HEK293 (cell line): Measurements from ENCODE around the gene CCDC152.
A peak's percentile ranks its signal among the peaks of the same experiment; 100 is the strongest.

Experiments used
- CTCF ChIA-PET: fragments of 350-600 bp; formaldehyde crosslinking; extraction: SDS; loops from one replicate; lab custom pipeline; 2021; ENCODE audit warnings: antibody characterized with exemption; lab: Yijun Ruan, JAX
- POLR2A ChIA-PET: fragments of 300-600 bp; formaldehyde crosslinking; extraction: SDS; loops from one replicate; lab custom pipeline; 2020; ENCODE audit warnings: antibody characterized with exemption, inconsistent platforms; lab: Yijun Ruan, JAX
- H3K27ac ChIP-seq: fragments of 200-500 bp; sonication (Bioruptor generic); 2 replicates; pipeline ENCODE4 v1.5.1; 2014; ENCODE audit warnings: low read depth, low read length, control low read depth, inconsistent platforms; ENCODE audit errors: extremely low read depth
- H3K36me3 ChIP-seq, 2 experiments: fragments of 200-500 bp in 1 of 2; sonication (Bioruptor generic) in 1 of 2; 1 replicate in 1 of 2; 2 replicates in 1 of 2; pipeline ENCODE4 v1.5.1; 2014 to 2017; ENCODE audit warnings: inconsistent platforms in 2 of 2, low read length in 2 of 2; ENCODE audit not compliant: control insufficient read depth in 2 of 2, insufficient read depth in 1 of 2
- H3K4me1 ChIP-seq: fragments of 200-500 bp; sonication (Bioruptor generic); 2 replicates; pipeline ENCODE4 v1.5.1; 2014; ENCODE audit warnings: mild to moderate bottlenecking, low read length, inconsistent platforms; ENCODE audit not compliant: control insufficient read depth, insufficient read depth
- H3K4me3 ChIP-seq: 2 replicates; pipeline ENCODE4 v1.5.1; 2011; ENCODE audit warnings: low read depth, mild to moderate bottlenecking, control low read depth, low read length, moderate library complexity
- H3K9me3 ChIP-seq: fragments of 200-500 bp; sonication (Bioruptor generic); 2 replicates; pipeline ENCODE4 v1.5.1; 2014; ENCODE audit warnings: low read depth, low read length, inconsistent platforms; ENCODE audit not compliant: control insufficient read depth, insufficient read depth
- EGR2 ChIP-seq: fragments of 450-650 bp; formaldehyde crosslinking; IDR thresholded peaks from 2 replicates; pipeline ENCODE4 v1.5.1; 2016; ENCODE audit warnings: low read depth, missing biosample characterization, missing genetic modification characterization
- KLF1 ChIP-seq: fragments of 450-650 bp; formaldehyde crosslinking; IDR thresholded peaks from 2 replicates; pipeline ENCODE4 v1.5.1; 2016; ENCODE audit warnings: missing biosample characterization, missing genetic modification characterization
- KLF10 ChIP-seq: fragments of 450-650 bp; IDR thresholded peaks from 2 replicates; pipeline ENCODE4 v1.5.1; 2018; ENCODE audit warnings: missing biosample characterization, mild to moderate bottlenecking, missing genetic modification characterization
- MEIS1 ChIP-seq: sonication (generic); formaldehyde crosslinking; IDR thresholded peaks from 2 replicates; pipeline ENCODE4 v1.8.1; 2022; ENCODE audit warnings: missing genetic modification reagents, mild to moderate bottlenecking, borderline replicate concordance
- SCRT1 ChIP-seq: fragments of 450-650 bp; formaldehyde crosslinking; IDR thresholded peaks from 2 replicates; pipeline ENCODE4 v1.5.1; 2016; ENCODE audit warnings: missing biosample characterization, missing genetic modification characterization, borderline replicate concordance
- TCF7L2 ChIP-seq: IDR thresholded peaks from 2 replicates; pipeline ENCODE4 v1.6.1; 2011; ENCODE audit warnings: low read depth, mild to moderate bottlenecking, inconsistent platforms, low read length, moderate library complexity, borderline replicate concordance
- ZBTB20 ChIP-seq: fragments of 450-650 bp; formaldehyde crosslinking; IDR thresholded peaks from 2 replicates; pipeline ENCODE4 v1.5.1; 2016; ENCODE audit warnings: missing biosample characterization, missing genetic modification characterization
- ZEB2 ChIP-seq: fragments of 450-650 bp; formaldehyde crosslinking; IDR thresholded peaks from 2 replicates; pipeline ENCODE4 v1.5.1; 2016; ENCODE audit warnings: missing biosample characterization, missing genetic modification characterization
- ZFHX2 ChIP-seq: fragments of 450-650 bp; formaldehyde crosslinking; conservative IDR thresholded peaks from 2 replicates; pipeline ENCODE4 v1.5.1; 2016; ENCODE audit warnings: missing biosample characterization, missing genetic modification characterization
- ZNF174 ChIP-seq: fragments of 450-650 bp; formaldehyde crosslinking; IDR thresholded peaks from 2 replicates; pipeline ENCODE4 v1.5.0; 2017; ENCODE audit warnings: missing biosample characterization, mild to moderate bottlenecking, missing genetic modification characterization
- ZNF175 ChIP-seq: fragments of 450-650 bp; formaldehyde crosslinking; IDR thresholded peaks from 2 replicates; pipeline ENCODE4 v1.5.1; 2016; ENCODE audit warnings: missing biosample characterization, missing genetic modification characterization
- ZNF24 ChIP-seq: fragments of 450-650 bp; formaldehyde crosslinking; IDR thresholded peaks from 2 replicates; pipeline ENCODE4 v1.5.1; 2016; ENCODE audit warnings: missing biosample characterization, missing genetic modification characterization
- ZNF48 ChIP-seq: fragments of 450-650 bp; formaldehyde crosslinking; IDR thresholded peaks from 2 replicates; pipeline ENCODE4 v1.5.1; 2016; ENCODE audit warnings: missing biosample characterization, missing genetic modification characterization
- ZNF544 ChIP-seq: fragments of 450-650 bp; formaldehyde crosslinking; IDR thresholded peaks from 2 replicates; pipeline ENCODE4 v1.5.0; 2017; ENCODE audit warnings: missing biosample characterization, missing genetic modification characterization
- ZNF560 ChIP-seq: fragments of 450-650 bp; formaldehyde crosslinking; IDR thresholded peaks from 2 replicates; pipeline ENCODE4 v1.5.1; 2017; ENCODE audit warnings: missing biosample characterization, missing genetic modification characterization, borderline replicate concordance
- ZNF621 ChIP-seq: fragments of 450-650 bp; formaldehyde crosslinking; IDR thresholded peaks from 2 replicates; pipeline ENCODE4 v1.5.1; 2017; ENCODE audit warnings: missing biosample characterization, missing genetic modification characterization
- ZNF623 ChIP-seq: fragments of 450-650 bp; formaldehyde crosslinking; IDR thresholded peaks from 2 replicates; pipeline ENCODE4 v1.5.1; 2016; ENCODE audit warnings: missing biosample characterization, missing genetic modification characterization
- ZNF629 ChIP-seq: fragments of 450-650 bp; formaldehyde crosslinking; IDR thresholded peaks from 2 replicates; pipeline ENCODE4 v1.5.1; 2017; ENCODE audit warnings: missing biosample characterization, missing genetic modification characterization
- ZNF670 ChIP-seq: fragments of 450-650 bp; formaldehyde crosslinking; IDR thresholded peaks from 2 replicates; pipeline ENCODE4 v1.5.1; 2016; ENCODE audit warnings: missing biosample characterization, missing genetic modification characterization, low read depth
- ZNF785 ChIP-seq: fragments of 450-650 bp; formaldehyde crosslinking; IDR thresholded peaks from 2 replicates; pipeline ENCODE4 v1.5.1; 2016; ENCODE audit warnings: missing biosample characterization, missing genetic modification characterization
- ZSCAN4 ChIP-seq: fragments of 450-650 bp; formaldehyde crosslinking; IDR thresholded peaks from 2 replicates; pipeline ENCODE4 v1.5.1; 2017; ENCODE audit warnings: missing biosample characterization, missing genetic modification characterization
- TF ChIP-seq, protein P1 (sequence below): fragments of 450-650 bp; formaldehyde crosslinking; IDR thresholded peaks from 2 replicates; pipeline ENCODE4 v1.5.1; 2016; ENCODE audit warnings: missing biosample characterization, missing genetic modification characterization
- TF ChIP-seq, protein P2 (sequence below): fragments of 450-650 bp; formaldehyde crosslinking; IDR thresholded peaks from 2 replicates; pipeline ENCODE4 v1.5.1; 2016; ENCODE audit warnings: missing biosample characterization, missing genetic modification characterization

The CCDC152 gene

GRCh38 chr5:42801516-42802166, 45.0 kb downstream of the CCDC152 start:
- CTCF ChIA-PET, result interaction anchor here (0.5 to 2.2 kb wide), 6 partner anchors 14 to 88 kb away, joined by 3 to 8 read pairs (median 4); no protein-coding TSS in a partner anchor
- POLR2A ChIA-PET, result no interaction called here

GRCh38 chr5:42804717-42805339, 48.2 kb downstream of the CCDC152 start:
- no peak overlapping the region for H3K27ac ChIP-seq
- POLR2A ChIA-PET, result no interaction called here
- no peak for TF ChIP-seq ZNF174 (tag by site-specific recombination)
- TF ChIP-seq ZNF560, result no peak
- no peak for TF ChIP-seq KLF1 (tag by site-specific recombination)
- no peak for TF ChIP-seq ZNF24 (tag by site-specific recombination)
- TF ChIP-seq MEIS1 (CRISPR knock-in tag), result no peak
- CTCF ChIA-PET, result no interaction called here
- no peaks in the 10 kb centered on the region for H3K4me1 ChIP-seq
- H3K4me3 ChIP-seq, result no peak overlapping the region
- H3K36me3 ChIP-seq, result peaks cover 66 to 71% of the 10 kb centered on the region in 2 experiments
- no peaks in the 10 kb centered on the region for H3K9me3 ChIP-seq

More at GRCh38 chr5:42801516-42802166, 45.0 kb downstream of the CCDC152 start:
- no peak overlapping the region for H3K27ac ChIP-seq
- no peaks in the 10 kb centered on the region for H3K9me3 ChIP-seq
- TF ChIP-seq, protein P1, sequence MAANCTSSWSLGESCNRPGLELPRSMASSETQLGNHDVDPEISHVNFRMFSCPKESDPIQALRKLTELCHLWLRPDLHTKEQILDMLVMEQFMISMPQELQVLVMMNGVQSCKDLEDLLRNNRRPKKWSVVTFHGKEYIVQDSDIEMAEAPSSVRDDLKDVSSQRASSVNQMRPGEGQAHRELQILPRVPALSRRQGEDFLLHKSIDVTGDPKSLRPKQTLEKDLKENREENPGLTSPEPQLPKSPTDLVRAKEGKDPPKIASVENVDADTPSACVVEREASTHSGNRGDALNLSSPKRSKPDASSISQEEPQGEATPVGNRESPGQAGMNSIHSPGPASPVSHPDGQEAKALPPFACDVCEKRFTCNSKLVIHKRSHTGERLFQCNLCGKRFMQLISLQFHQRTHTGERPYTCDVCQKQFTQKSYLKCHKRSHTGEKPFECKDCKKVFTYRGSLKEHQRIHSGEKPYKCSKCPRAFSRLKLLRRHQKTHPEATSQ (tag by site-specific recombination), result no peak
- no peak for TF ChIP-seq ZSCAN4
- no peak for TF ChIP-seq ZNF629
- no peak for TF ChIP-seq KLF10 (tag by site-specific recombination)
- no peak for TF ChIP-seq ZNF623 (tag by site-specific recombination)
- peaks cover 51 to 60% of the 10 kb centered on the region in 2 experiments for H3K36me3 ChIP-seq
- no peaks in the 10 kb centered on the region for H3K4me1 ChIP-seq
- no peak overlapping the region for H3K4me3 ChIP-seq

GRCh38 chr5:42806004-42806700, 49.5 kb downstream of the CCDC152 start:
- TF ChIP-seq ZFHX2 (tag by site-specific recombination), result peak; percentile 41; the same call in 1 of the 2 replicates
- TF ChIP-seq EGR2 (tag by site-specific recombination), result peak; percentile 56; the same call in 1 of the 2 replicates
- no peak for TF ChIP-seq SCRT1 (tag by site-specific recombination)
- Histone ChIP-seq H3K4me1 (peaks cover 3% of the 10 kb centered on the region; the same call in 1 of the 2 replicates), H3K4me3 (no peak overlapping the region), H3K27ac (no peak overlapping the region), H3K9me3 (no peaks in the 10 kb centered on the region), H3K36me3 (peaks cover 55 to 60% of the 10 kb centered on the region in 2 experiments)
- CTCF ChIA-PET, result no interaction called here
- POLR2A ChIA-PET, result no interaction called here

- CTCF ChIA-PET, result no interaction called here
- Histone ChIP-seq H3K4me3 (no peak overlapping the region), H3K9me3 (no peaks in the 10 kb centered on the region), H3K27ac (no peak overlapping the region), H3K36me3 (peaks cover 52 to 54% of the 10 kb centered on the region in 2 experiments), H3K4me1 (peaks cover 4% of the 10 kb centered on the region; the same call in 1 of the 2 replicates)
- POLR2A ChIA-PET, result no interaction called here
- TF ChIP-seq ZNF670 (tag by site-specific recombination), result no peak
- no peak for TF ChIP-seq KLF1 (tag by site-specific recombination)
- no peak for TF ChIP-seq TCF7L2
- TF ChIP-seq ZEB2, result no peak
- no peak for TF ChIP-seq ZNF621
- TF ChIP-seq ZNF48 (tag by site-specific recombination), result no peak
- no peak for TF ChIP-seq ZNF175
- no peak for TF ChIP-seq ZNF785 (tag by site-specific recombination)
- TF ChIP-seq ZNF544 (tag by site-specific recombination), result no peak
- no peak for TF ChIP-seq ZBTB20 (tag by site-specific recombination)
- TF ChIP-seq, protein P2, sequence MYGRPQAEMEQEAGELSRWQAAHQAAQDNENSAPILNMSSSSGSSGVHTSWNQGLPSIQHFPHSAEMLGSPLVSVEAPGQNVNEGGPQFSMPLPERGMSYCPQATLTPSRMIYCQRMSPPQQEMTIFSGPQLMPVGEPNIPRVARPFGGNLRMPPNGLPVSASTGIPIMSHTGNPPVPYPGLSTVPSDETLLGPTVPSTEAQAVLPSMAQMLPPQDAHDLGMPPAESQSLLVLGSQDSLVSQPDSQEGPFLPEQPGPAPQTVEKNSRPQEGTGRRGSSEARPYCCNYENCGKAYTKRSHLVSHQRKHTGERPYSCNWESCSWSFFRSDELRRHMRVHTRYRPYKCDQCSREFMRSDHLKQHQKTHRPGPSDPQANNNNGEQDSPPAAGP (tag by site-specific recombination), result no peak
These were observed 50.2 kb downstream of the CCDC152 start for GRCh38 chr5:42806701-42807262.
